Adrenal gland (tissue), 12 donors: ENCODE measurements around the gene TSPAN5. TPM values are rescaled to one million over a fixed set of nuclear protein-coding genes. Genes with fewer than 3 reads are reported as not detected.
"Not testable (repeated sequence)": the region's sequence is repeated elsewhere in the genome, so short reads cannot be mapped to it uniquely, and the experiment has no call there.

Experiments
- DNase-seq, 7 donors: peaks; one replicate each; pipeline ENCODE4 v3.0.0-alpha.2; 2019 to 2020
- H3K27ac ChIP-seq, 5 donors: fragments of 200-600 bp; sonication (generic) in 4 of 5; 1 replicate in 3 of 5; 2 replicates in 2 of 5; pipeline versions ENCODE4 v1.5.1 to v1.8.0; 2016 to 2020; ENCODE audit warnings: mild to moderate bottlenecking in 1 of 5
- H3K27me3 ChIP-seq: fragments of 200-600 bp; 2 replicates; pipeline ENCODE4 v1.8.0; 2021
- H3K36me3 ChIP-seq, 2 donors: fragments of 200-600 bp; replicated peaks in 1 of 2; 1 replicate in 1 of 2; 2 replicates in 1 of 2; pipeline versions ENCODE4 v1.5.1 to v1.8.0; 2018 to 2022
- H3K4me1 ChIP-seq, 2 donors: fragments of 200-600 bp; replicated peaks in 1 of 2; 1 replicate in 1 of 2; 2 replicates in 1 of 2; pipeline versions ENCODE4 v1.5.1 to v1.8.0; 2018 to 2021
- H3K4me3 ChIP-seq, 4 donors: fragments of 200-600 bp; sonication (generic) in 3 of 4; one replicate each; pipeline ENCODE4 v1.5.1; 2016 to 2018
- H3K9me3 ChIP-seq, 3 donors: fragments of 200-600 bp; sonication (generic) in 1 of 3; replicated peaks in 1 of 3; 1 replicate in 2 of 3; 2 replicates in 1 of 3; pipeline versions ENCODE4 v1.5.1 to v1.8.0; 2016 to 2021
- CTCF ChIP-seq, 6 experiments: fragments of 450-650 bp in 4 of 6; fragments of 200-600 bp in 2 of 6; sonication (generic) in 1 of 6; IDR thresholded peaks; 1 replicate in 5 of 6; 2 replicates in 1 of 6; pipeline versions ENCODE4 v1.5.1 to v1.8.0; 2016 to 2021; ENCODE audit warnings: antibody characterized with exemption in 6 of 6, mild to moderate bottlenecking in 2 of 6, moderate library complexity in 1 of 6
- POLR2A ChIP-seq, 2 donors: fragments of 450-650 bp; IDR thresholded peaks; one replicate each; pipeline ENCODE4 v1.6.1; 2017; ENCODE audit warnings: antibody characterized with exemption in 2 of 2, mild to moderate bottlenecking in 2 of 2, moderate library complexity in 1 of 2
- WGBS, 4 donors: extraction: QIAGEN DNeasy Blood & Tissue Kit in 2 of 4; methylation state at CpG; one replicate each; pipeline versions ENCODE4 v1.1.5 to v1.1.7; 2013 to 2017; 5-methylcytosine and 5-hydroxymethylcytosine counted together
- intact Hi-C, 2 donors: fragments of 100-400 bp; cut with DNase I; formaldehyde crosslinking; loops; one replicate each; pipeline versions ENCODE4 v1.14.1 to v1.15.0; 2022 to 2023
- polyA plus RNA-seq, 3 donors: library from polyadenylated mRNA; stranded (reverse); fragments of 200-250 nt in 2 of 3; fragments of 350-450 nt in 1 of 3; fragmentation: Illumina TruSeq in 1 of 3; extraction: RNeasy Lipid Tissue Mini Kit (QIAGEN cat#74804) in 1 of 3; gene quantifications; one replicate each; pipeline ENCODE4 v1.2.3, GENCODE V29; 2013 to 2014
- total RNA-seq, 9 donors: library from RNA; depleted of rRNA in 4 of 9; stranded (reverse); fragments of >200 nt in 4 of 9; fragments of 120-200 nt in 1 of 9; fragmentation: NEBNext Ultra II Directional in 1 of 9; extraction: Animal tissue kit (Norgen Biotek cat#: 25700) in 1 of 9; gene quantifications; one replicate each; pipeline versions ENCODE4 v1.1.0 to v1.2.4, GENCODE V29; 2013 to 2023
- donor health status: healthy with polysubstance abuse.
- donor health status: Bipolar disorder and iron deficiency.
- donor health status: DM: yes; HTN: yes; CAD: no.
- donor health status: DM: no; HTN: no; CAD: no.
- donor health status: DM: no; HTN: no; CAD: no.
- donor health status: DM: yes; HTN: yes; CAD: no.

TSPAN5 gene
- total and polyA plus RNA-seq, 12 donors = 1.4 to 23.8 (median 2.7) TPM

GRCh38 chr4:98467627-98468072, 190.8 kb downstream of the TSPAN5 start:
- WGBS, 4 donors = 2 to 4% (median 2%) methylated on average over 15 to 20 of the region's 20 CpGs
- peaks cover 0 to 8% of the 10 kb centered on the region in 2 donors for H3K4me1 ChIP-seq
- DNase-seq = peak; percentile 75 to 90 (median 81)
- H3K9me3 ChIP-seq = no peaks in the 10 kb centered on the region
- no peak overlapping the region for H3K27ac ChIP-seq
- no peaks in the 10 kb centered on the region for H3K27me3 ChIP-seq
- no peaks in the 10 kb centered on the region for H3K36me3 ChIP-seq
- intact Hi-C loops = loop anchor here in 1 of 2 donors (5.0 to 10.0 kb wide), 2 partner anchors 587 to 940 kb away; no protein-coding TSS in a partner anchor
- peak overlapping the region in 1 of 4 donors; percentile 49 for H3K4me3 ChIP-seq
- TF ChIP-seq POLR2A (IDR thresholded peaks at IDR 0.05) (no peak), CTCF (IDR thresholded peaks at IDR 0.05) (peak; percentile 61 to 76 (median 74))

- Histone ChIP-seq H3K9me3 (no peaks in the 10 kb centered on the region), H3K27ac (no peak overlapping the region), H3K4me1 (peaks cover 0 to 8% of the 10 kb centered on the region in 2 donors), H3K27me3 (no peaks in the 10 kb centered on the region), H3K4me3 (no peak overlapping the region), H3K36me3 (no peaks in the 10 kb centered on the region)
- WGBS, 4 donors = 35 to 36% (median 35%) methylated on average over 8 of the region's 8 CpGs
- no peak for DNase-seq
- TF ChIP-seq POLR2A (IDR thresholded peaks at IDR 0.05) = no peak
- TF ChIP-seq CTCF (IDR thresholded peaks at IDR 0.05) = no peak
- intact Hi-C loops = loop anchor here in 1 of 2 donors (5.0 to 10.0 kb wide), 2 partner anchors 588 to 940 kb away; no protein-coding TSS in a partner anchor
These were observed 191.4 kb downstream of the TSPAN5 start for GRCh38 chr4:98466868-98467599.

GRCh38 chr4:98462487-98462886, 195.9 kb downstream of the TSPAN5 start:
- H3K36me3 ChIP-seq = no peaks in the 10 kb centered on the region
- peaks cover 0 to 1% of the 10 kb centered on the region in 2 donors for H3K4me1 ChIP-seq
- intact Hi-C loops = loop anchor here in 1 of 2 donors (10.0 kb wide), 1 partner anchor 592 kb away; no protein-coding TSS in a partner anchor

GRCh38 chr4:98461121-98461865, 197.1 kb downstream of the TSPAN5 start:
- not testable (repeated sequence) for DNase-seq, H3K27ac ChIP-seq, H3K27me3 ChIP-seq, H3K4me3 ChIP-seq, H3K9me3 ChIP-seq, H3K36me3 ChIP-seq, H3K4me1 ChIP-seq
- intact Hi-C loops = loop anchor here in 1 of 2 donors (10.0 kb wide), 1 partner anchor 594 kb away; no protein-coding TSS in a partner anchor
- 82 to 88% (median 85%) methylated on average over 2 of the region's 2 CpGs for WGBS, 4 donors

More at GRCh38 chr4:98462487-98462886, 195.9 kb downstream of the TSPAN5 start:
- H3K4me3 ChIP-seq = no peak overlapping the region
- no peaks in the 10 kb centered on the region for H3K9me3 ChIP-seq
- H3K27ac ChIP-seq = no peak overlapping the region
- no peak for DNase-seq
- TF ChIP-seq CTCF (IDR thresholded peaks at IDR 0.05) (no peak), POLR2A (IDR thresholded peaks at IDR 0.05) (no peak)
- H3K27me3 ChIP-seq = no peaks in the 10 kb centered on the region

GRCh38 chr4:98457422-98457821, 201.0 kb downstream of the TSPAN5 start:
- H3K27ac ChIP-seq, H3K27me3 ChIP-seq, H3K9me3 ChIP-seq, H3K36me3 ChIP-seq, DNase-seq, H3K4me3 ChIP-seq, H3K4me1 ChIP-seq, intact Hi-C loops: not testable (repeated sequence)
- 88 to 94% (median 93%) methylated on average over 9 of the region's 9 CpGs for WGBS, 4 donors
